GM19238 (cell line): ENCODE data around the gene RAD17.
"Not testable (repeated sequence)": the region's sequence is repeated elsewhere in the genome, so short reads cannot be mapped to it uniquely, and the experiment has no call there.

Experiments used
- DNase-seq: peaks from one replicate; pipeline ENCODE4 v3.0.0; 2011; ENCODE audit warnings: low spot score; ENCODE audit not compliant: insufficient read length

The RAD17 gene

DNA sequence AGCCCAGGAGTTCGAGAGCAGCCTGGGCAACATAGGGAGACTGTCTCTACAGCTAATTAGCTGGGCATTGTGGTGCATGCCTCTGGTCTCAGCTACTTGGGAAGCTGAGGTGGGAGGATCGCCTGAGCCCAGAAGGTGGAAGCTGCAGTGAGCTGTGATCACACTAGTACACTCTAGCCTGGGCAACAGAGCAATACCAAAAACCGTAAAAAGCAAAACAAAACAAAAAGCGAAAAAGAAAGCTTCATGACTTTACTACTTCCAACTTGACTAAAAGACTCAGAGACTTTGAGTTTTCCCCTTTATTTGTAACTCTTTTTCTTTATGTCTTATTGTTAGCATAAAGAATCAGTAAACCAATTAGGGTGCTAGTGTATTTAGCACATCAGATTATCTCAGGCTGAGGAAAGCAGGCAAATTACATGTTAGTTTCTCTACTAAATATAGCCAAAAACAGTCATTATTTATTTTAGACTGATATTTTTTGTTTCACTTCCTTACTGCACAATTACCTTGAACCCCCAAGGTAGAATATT, 5.4 kb downstream of the RAD17 start:
- no peak for DNase-seq

GRCh38 chr5:69378376-69378775, 8.8 kb downstream of the RAD17 start:
- no peak for DNase-seq

- DNase-seq = no peak
Measured at GRCh38 chr5:69404659-69405330, 35.2 kb downstream of the RAD17 start.

- DNase-seq = no peak
Measured at GRCh38 chr5:69414885-69415583, 45.4 kb downstream of the RAD17 start, which contains the start of gene MARVELD2. MARVELD2 (plus strand) TSS chr5:69415116; CDS start chr5:69419386, 4,270 bp downstream.

DNA sequence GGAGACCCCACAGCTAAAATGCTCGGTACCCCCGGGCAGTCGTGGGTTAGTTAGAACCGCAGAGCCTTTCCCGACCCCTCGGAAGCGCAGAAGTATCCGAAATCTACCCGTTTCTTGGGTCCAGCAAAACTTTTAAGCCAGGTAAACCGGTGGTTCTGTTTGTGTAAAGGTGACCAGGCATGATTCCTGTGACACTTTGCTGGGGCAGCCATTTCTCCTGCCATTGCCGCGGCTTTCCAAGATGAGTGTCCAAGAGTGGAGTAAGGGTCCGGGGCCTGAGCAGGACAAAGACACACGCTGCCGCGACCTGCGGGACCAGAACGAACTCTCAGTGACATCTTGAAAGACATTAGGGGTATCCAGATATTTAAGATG, 46.0 kb downstream of the RAD17 start:
- DNase-seq = no peak

GRCh38 chr5:69416180-69416579, 46.6 kb downstream of the RAD17 start:
- no peak for DNase-seq

DNA sequence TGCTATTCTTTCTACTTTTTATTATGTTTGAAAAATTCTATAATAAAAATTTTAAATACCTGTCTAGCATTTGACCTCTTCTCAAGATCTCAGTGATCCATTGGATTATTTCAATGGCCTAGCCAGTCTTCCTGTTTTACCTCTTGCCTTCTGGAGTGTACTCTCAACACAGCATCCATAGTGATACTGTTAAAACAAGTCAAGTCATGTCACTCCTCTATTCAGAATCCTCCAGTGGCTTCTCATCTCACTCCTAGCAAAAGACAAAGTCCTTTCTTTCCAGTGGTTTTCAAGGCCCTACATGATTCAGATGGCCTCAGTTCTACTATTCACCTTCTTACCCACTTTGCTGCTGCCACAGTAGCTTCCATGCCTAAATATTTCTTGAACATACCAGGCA, 47.1 kb downstream of the RAD17 start:
- DNase-seq = no peak

- DNase-seq = no peak
Measured at GRCh38 chr5:69418554-69418953, 48.9 kb downstream of the RAD17 start.

GRCh38 chr5:69431424-69432303, 62.0 kb downstream of the RAD17 start:
- DNase-seq = no peak

DNA sequence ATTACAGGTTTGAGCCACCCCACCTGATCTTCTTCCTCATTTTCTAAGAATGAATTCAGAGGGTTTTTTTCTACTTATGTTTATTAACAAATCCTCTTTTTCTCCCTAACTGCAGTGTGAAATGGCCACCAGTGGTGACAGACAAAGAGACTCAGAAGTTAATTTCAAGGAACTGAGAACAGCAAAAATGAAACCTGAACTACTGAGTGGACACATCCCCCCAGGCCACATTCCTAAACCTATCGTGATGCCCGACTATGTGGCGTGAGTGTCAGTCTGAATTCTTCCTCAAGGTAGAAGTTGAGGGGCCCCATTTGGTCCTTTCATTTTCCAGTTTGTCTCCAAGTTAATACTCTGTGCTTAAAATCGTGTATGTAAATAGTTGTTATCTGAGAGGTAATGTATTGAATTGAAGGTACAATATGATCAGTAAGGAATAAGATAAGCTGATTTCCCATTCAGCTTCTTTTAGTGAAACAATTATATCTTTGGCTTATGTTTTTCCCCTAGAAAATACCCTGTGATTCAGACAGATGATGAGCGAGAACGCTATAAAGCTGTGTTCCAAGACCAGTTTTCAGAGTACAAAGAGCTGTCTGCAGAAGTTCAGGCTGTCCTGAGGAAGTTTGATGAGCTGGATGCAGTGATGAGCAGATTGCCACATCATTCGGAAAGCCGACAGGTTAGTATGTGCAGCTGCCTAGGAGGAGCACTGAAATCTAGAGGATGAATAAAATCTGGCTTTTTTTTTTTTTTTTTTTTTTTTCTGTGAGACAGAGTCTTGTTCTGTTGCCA, 63.0 kb downstream of the RAD17 start:
- DNase-seq = no peak

DNA sequence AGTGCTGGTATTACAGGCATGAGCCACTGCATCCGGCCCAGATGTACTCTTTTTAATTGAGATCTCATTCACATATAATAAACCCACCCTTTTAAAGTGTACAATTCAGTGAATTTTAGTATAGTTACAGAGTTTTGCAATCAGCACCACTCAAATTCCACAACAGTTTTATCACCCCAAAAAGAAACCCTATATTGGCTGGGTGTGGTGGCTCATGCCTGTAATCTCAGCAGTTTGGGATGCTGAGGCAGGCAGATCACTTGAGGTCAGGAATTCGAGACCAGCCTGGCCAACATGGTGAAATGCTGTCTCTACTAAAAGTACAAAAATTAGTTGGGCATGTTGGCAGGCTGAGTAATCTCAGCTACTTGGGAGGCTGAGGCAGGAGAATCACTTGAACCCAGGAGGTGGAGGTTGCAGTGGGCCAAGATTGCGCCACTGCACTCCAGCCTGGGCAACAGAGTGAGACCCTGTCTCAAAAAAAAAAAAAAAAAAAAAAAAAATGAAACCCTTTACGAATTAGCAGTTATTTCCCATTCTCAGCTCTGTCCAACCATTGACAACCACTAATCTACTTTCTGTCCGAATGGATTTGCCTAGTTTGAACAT, 65.8 kb downstream of the RAD17 start:
- not testable (repeated sequence) for DNase-seq

- no peak for DNase-seq
Measured at GRCh38 chr5:69444127-69444754, 74.6 kb downstream of the RAD17 start.

- DNase-seq = no peak
Measured at GRCh38 chr5:69449511-69449910, 79.9 kb downstream of the RAD17 start.

GRCh38 chr5:69450116-69450515, 80.5 kb downstream of the RAD17 start:
- DNase-seq = no peak

DNA sequence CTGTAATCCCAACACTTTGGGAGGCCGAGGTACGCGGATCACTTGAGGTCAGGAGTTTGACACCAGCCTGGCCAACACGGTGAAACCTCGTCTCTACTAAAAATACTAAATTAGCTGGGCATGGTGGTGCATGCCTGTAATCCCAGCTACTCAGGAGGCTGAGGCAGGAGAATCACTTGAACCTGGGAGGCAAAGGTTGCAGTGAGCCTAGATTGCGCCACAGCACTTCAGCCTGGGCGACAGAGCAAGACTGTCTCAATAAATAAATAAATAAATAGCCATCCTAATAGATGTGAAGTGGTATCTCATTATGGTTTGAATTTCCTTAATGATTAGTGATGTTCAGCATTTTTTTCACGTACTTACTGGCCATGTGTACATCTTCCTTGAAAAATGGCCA, 80.9 kb downstream of the RAD17 start:
- not testable (repeated sequence) for DNase-seq

DNA sequence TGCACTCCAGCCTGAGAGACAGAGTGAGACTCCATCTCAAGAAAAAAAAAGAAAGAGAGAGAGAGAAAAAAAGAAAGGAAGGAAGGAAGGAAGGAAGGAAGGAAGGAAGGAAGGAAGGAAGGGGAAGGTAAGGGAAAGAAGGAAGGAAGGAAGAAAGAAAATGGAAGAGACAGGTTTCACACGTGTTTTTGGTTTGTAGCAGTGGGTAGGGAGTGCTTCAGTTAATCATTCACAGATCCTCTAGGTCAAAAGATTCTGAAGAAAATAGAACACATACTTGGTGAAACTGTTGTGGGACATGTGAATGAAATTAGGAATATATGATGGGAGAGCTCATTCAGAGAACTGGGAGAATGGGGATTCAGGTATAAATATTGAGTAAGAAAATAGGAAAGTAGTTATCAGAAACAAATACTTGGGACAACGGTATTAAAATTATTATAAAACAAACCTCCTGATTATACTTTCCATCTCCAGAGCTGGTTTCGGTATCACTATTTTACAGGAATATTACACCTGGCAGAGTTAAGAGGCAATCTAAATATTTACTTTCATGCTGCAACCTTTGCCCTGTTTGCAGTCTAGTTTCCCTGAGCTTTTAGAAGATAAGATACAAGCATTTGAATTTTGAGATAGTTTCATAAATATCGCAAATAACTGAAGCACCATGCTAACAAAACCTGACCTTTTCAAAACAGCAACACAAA, 82.5 kb downstream of the RAD17 start:
- no peak for DNase-seq

GRCh38 chr5:69453487-69453886, 83.9 kb downstream of the RAD17 start:
- DNase-seq = not testable (repeated sequence)

DNA sequence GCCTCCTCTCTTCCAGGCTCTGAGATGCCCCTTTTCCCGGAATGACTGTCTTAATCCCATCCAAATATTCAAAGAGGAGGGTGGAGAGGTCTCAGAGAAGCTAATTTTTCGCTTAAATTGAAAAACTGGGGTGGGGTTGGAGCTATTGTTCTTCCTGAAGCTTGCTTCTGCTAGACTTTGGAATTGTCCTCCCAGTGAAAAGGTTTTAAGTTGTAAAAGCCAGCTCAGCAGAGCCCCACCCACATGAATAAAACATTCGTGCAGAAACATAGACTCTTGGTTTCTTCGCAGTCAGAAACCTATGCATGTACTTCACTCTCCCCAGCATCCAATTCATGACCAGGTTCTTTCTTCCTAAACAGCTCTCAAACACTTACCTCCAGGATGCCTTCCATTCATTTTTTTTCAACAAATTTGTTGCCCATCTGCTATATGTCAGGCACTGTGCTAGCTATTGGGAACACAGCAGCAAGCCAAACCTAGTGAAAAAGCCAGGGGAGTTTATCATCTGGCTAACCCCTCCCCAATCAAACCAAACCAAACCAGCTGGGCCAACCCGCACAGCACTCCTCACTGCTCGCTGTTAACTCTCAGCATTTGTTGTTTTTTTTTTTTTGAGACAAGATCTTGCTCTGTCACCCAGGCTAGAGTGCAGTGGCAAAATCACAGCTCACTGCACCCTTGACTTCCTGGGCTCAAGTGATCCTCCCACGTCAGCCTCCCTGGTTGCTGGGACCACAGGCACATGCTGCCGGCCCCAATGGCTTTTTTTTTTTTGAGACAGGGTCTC, 85.0 kb downstream of the RAD17 start:
- no peak for DNase-seq
